BJ (cell line): ENCODE data around the gene RABL6. TPM values are rescaled to one million over a fixed set of nuclear protein-coding genes. Genes with fewer than 3 reads are reported as not detected.

Experiments
- CTCF ChIA-PET: fragments of 350-600 bp; formaldehyde crosslinking; extraction: SDS; loops from one replicate; lab custom pipeline; 2021; ENCODE audit warnings: antibody characterized with exemption, inconsistent platforms; lab: Yijun Ruan, JAX
- POLR2A ChIA-PET: fragments of 300-600 bp; sonication (Branson Sonifier 250); formaldehyde crosslinking; extraction: SDS; loops from one replicate; lab custom pipeline; 2021; ENCODE audit warnings: antibody characterized with exemption; lab: Charles Lee
- DNase-seq: peaks from one replicate; pipeline ENCODE4 v3.0.0-alpha.2; 2011; ENCODE audit warnings: low read depth
- H3K27me3 ChIP-seq: 2 replicates; pipeline ENCODE4 v1.6.0; 2011; ENCODE audit warnings: low read length; ENCODE audit not compliant: control insufficient read depth, insufficient read depth
- H3K36me3 ChIP-seq: 2 replicates; pipeline ENCODE4 v1.5.1; 2011; ENCODE audit warnings: low read length; ENCODE audit not compliant: control insufficient read depth, insufficient read depth
- H3K4me3 ChIP-seq: 2 replicates; pipeline ENCODE4 v1.5.1; 2011; ENCODE audit warnings: low read depth, mild to moderate bottlenecking, control low read depth, low read length
- CTCF ChIP-seq: IDR thresholded peaks from 2 replicates; pipeline ENCODE4 v1.5.1; 2011; ENCODE audit warnings: low read depth, mild to moderate bottlenecking, control low read depth, inconsistent platforms, low read length, moderate library complexity; ENCODE audit not compliant: insufficient read depth
- polyA plus RNA-seq: library from polyadenylated mRNA; depleted of rRNA; stranded (reverse); fragments of >200 nt; gene quantifications from 2 replicates; pipeline ENCODE4 v1.2.3, GENCODE V29; 2011

RABL6 gene
- polyA plus RNA-seq, 1 experiment, result 60.2 TPM

- no peak overlapping the region for H3K4me3 ChIP-seq
- CTCF ChIA-PET, result interaction anchor here (0.6 to 2.3 kb wide), 2 partner anchors 10 to 257 kb away, joined by 3 to 10 read pairs; no protein-coding TSS in a partner anchor
- POLR2A ChIA-PET, result no interaction called here
- TF ChIP-seq CTCF, result no peak
- peaks cover 5% of the 10 kb centered on the region for H3K27me3 ChIP-seq
- DNase-seq, result no peak
- H3K36me3 ChIP-seq, result no peaks in the 10 kb centered on the region
Measured at GRCh38 chr9:136771907-136772415, 35.8 kb upstream of the RABL6 start.

GRCh38 chr9:136773386-136774044 lies 34.2 kb upstream of the RABL6 start:
- H3K27me3 ChIP-seq, result peaks cover 8% of the 10 kb centered on the region
- H3K4me3 ChIP-seq, result no peak overlapping the region
- ChIA-PET CTCF (no interaction called here), POLR2A (no interaction called here)
- TF ChIP-seq CTCF, result no peak
- H3K36me3 ChIP-seq, result no peaks in the 10 kb centered on the region
- no peak for DNase-seq

GRCh38 chr9:136774416-136775045 lies 33.2 kb upstream of the RABL6 start:
- DNase-seq, result no peak
- no peak for TF ChIP-seq CTCF
- Histone ChIP-seq H3K4me3 (no peak overlapping the region), H3K36me3 (no peaks in the 10 kb centered on the region), H3K27me3 (peaks cover 11% of the 10 kb centered on the region)
- CTCF ChIA-PET, result interaction anchor here (1.1 to 1.2 kb wide), 4 partner anchors 8 to 294 kb away, joined by 3 to 5 read pairs (median 4); no protein-coding TSS in a partner anchor
- POLR2A ChIA-PET, result no interaction called here

- DNase-seq, result no peak
- ChIA-PET CTCF (interaction anchor here (1.1 to 1.2 kb wide), 4 partner anchors 9 to 293 kb away, joined by 3 to 5 read pairs (median 4); no protein-coding TSS in a partner anchor), POLR2A (no interaction called here)
- Histone ChIP-seq H3K4me3 (no peak overlapping the region), H3K36me3 (no peaks in the 10 kb centered on the region), H3K27me3 (peaks cover 11% of the 10 kb centered on the region)
- TF ChIP-seq CTCF, result no peak
Measured at GRCh38 chr9:136775191-136775590, 32.6 kb upstream of the RABL6 start.

- Histone ChIP-seq H3K27me3 (peaks cover 11% of the 10 kb centered on the region), H3K36me3 (no peaks in the 10 kb centered on the region), H3K4me3 (no peak overlapping the region)
- ChIA-PET POLR2A (no interaction called here), CTCF (interaction anchor here (1.8 to 4.2 kb wide), 4 partner anchors 7 to 258 kb away, joined by 6 to 24 read pairs (median 14); no protein-coding TSS in a partner anchor)
- no peak for DNase-seq
- no peak for TF ChIP-seq CTCF
Measured at GRCh38 chr9:136776947-136777346, 30.8 kb upstream of the RABL6 start.
